Activated B cell treated with CpG ODN at 0.5 μM for 24 hours (primary cell): ENCODE results near the gene TMEM209. TPM values are rescaled to one million over a fixed set of nuclear protein-coding genes. Genes with fewer than 3 reads are reported as not detected.

Experiments used
- ATAC-seq: fragments of 200-7000 bp; cut with Tn5 transposase; one replicate; pipeline ENCODE4 v1.10.0; 2021; ENCODE audit warnings: low read depth, mild to moderate bottlenecking, moderate library complexity
- CTCF ChIA-PET: fragments of 350-600 bp; sonication (Branson Sonifier 250); formaldehyde crosslinking; loops from one replicate; lab custom pipeline; 2021; ENCODE audit warnings: antibody characterized with exemption; lab: Charles Lee
- POLR2A ChIA-PET: fragments of 350-600 bp; sonication (Branson Sonifier 250); formaldehyde crosslinking; loops from one replicate; lab custom pipeline; 2021; ENCODE audit warnings: antibody characterized with exemption; lab: Charles Lee
- DNase-seq: peaks from one replicate; pipeline ENCODE4 v3.0.0; 2022
- H3K27ac Mint-ChIP-seq: one replicate; pipeline ENCODE4 v1.8.0; 2020; ENCODE audit warnings: mixed read lengths
- H3K27me3 Mint-ChIP-seq: one replicate; pipeline ENCODE4 v1.8.0; 2021; ENCODE audit warnings: mixed read lengths
- H3K36me3 Mint-ChIP-seq: one replicate; pipeline ENCODE4 v1.8.0; 2021; ENCODE audit warnings: low read depth, mixed read lengths
- H3K4me1 Mint-ChIP-seq: one replicate; pipeline ENCODE4 v1.8.0; 2021; ENCODE audit warnings: mixed read lengths
- H3K4me3 Mint-ChIP-seq: one replicate; pipeline ENCODE4 v1.8.0; 2020; ENCODE audit warnings: mild to moderate bottlenecking, mixed read lengths
- H3K9me3 Mint-ChIP-seq: one replicate; pipeline ENCODE4 v1.8.0; 2020; ENCODE audit warnings: mixed read lengths
- CTCF ChIP-seq: fragments of 200-600 bp; IDR thresholded peaks from one replicate; pipeline ENCODE4 v1.8.0; 2022; ENCODE audit warnings: antibody characterized with exemption, mild to moderate bottlenecking
- intact Hi-C: fragments of 100-400 bp; cut with micrococcal nuclease; formaldehyde crosslinking; loops from one replicate; pipeline ENCODE4 v1.15.1; 2024
- total RNA-seq: library from RNA; stranded (reverse); gene quantifications from 2 replicates; pipeline ENCODE4 v1.2.3, GENCODE V29; 2022

TMEM209 gene
- total RNA-seq, 1 donor from 2014 or later: 32.6 TPM

GRCh38 chr7:130154501-130155317 lies 50.5 kb downstream of the TMEM209 start:
- POLR2A ChIA-PET: interaction anchor here (0.6 to 2.2 kb wide), 3 partner anchors 8 to 915 kb away, joined by 3 to 8 read pairs (median 6); no protein-coding TSS in a partner anchor
- intact Hi-C loops: no loop called here
- H3K4me3 Mint-ChIP-seq: no peak overlapping the region

GRCh38 chr7:130154131-130154500 lies 51.1 kb downstream of the TMEM209 start:
- H3K9me3 Mint-ChIP-seq: peaks cover 2% of the 10 kb centered on the region
- ChIA-PET CTCF (no interaction called here), POLR2A (interaction anchor here (2.2 kb wide), 1 partner anchor 13 kb away, joined by 8 read pairs; no protein-coding TSS in a partner anchor)
- intact Hi-C loops: no loop called here
- no peak for TF ChIP-seq CTCF
- H3K27ac Mint-ChIP-seq: no peak overlapping the region
- H3K36me3 Mint-ChIP-seq: peaks cover 9% of the 10 kb centered on the region
- H3K4me1 Mint-ChIP-seq: peaks cover 21% of the 10 kb centered on the region
- no peak overlapping the region for H3K4me3 Mint-ChIP-seq
- DNase-seq: no peak
- no peak for ATAC-seq
- H3K27me3 Mint-ChIP-seq: no peaks in the 10 kb centered on the region

More at GRCh38 chr7:130154501-130155317, 50.5 kb downstream of the TMEM209 start:
- H3K36me3 Mint-ChIP-seq: peaks cover 15% of the 10 kb centered on the region
- peaks cover 15% of the 10 kb centered on the region for H3K4me1 Mint-ChIP-seq
- CTCF ChIA-PET: no interaction called here
- no peak overlapping the region for H3K27ac Mint-ChIP-seq
- TF ChIP-seq CTCF: no peak
- peaks cover 2% of the 10 kb centered on the region for H3K9me3 Mint-ChIP-seq
- DNase-seq (no peak), ATAC-seq (no peak)
- no peaks in the 10 kb centered on the region for H3K27me3 Mint-ChIP-seq

GRCh38 chr7:130153211-130153908 lies 51.8 kb downstream of the TMEM209 start:
- H3K36me3 Mint-ChIP-seq: peaks cover 7% of the 10 kb centered on the region
- ATAC-seq: no peak
- no peak overlapping the region for H3K4me3 Mint-ChIP-seq
- POLR2A ChIA-PET: interaction anchor here (2.2 kb wide), 1 partner anchor 12 kb away, joined by 8 read pairs; no protein-coding TSS in a partner anchor
- H3K4me1 Mint-ChIP-seq: peaks cover 29% of the 10 kb centered on the region
- TF ChIP-seq CTCF: no peak
- DNase-seq: no peak
- CTCF ChIA-PET: no interaction called here
- H3K9me3 Mint-ChIP-seq: peaks cover 2% of the 10 kb centered on the region
- H3K27me3 Mint-ChIP-seq: no peaks in the 10 kb centered on the region
- no peak overlapping the region for H3K27ac Mint-ChIP-seq
- intact Hi-C loops: no loop called here

- no peak overlapping the region for H3K27ac Mint-ChIP-seq
- no peak for DNase-seq
- peaks cover 36% of the 10 kb centered on the region for H3K4me1 Mint-ChIP-seq
- intact Hi-C loops: no loop called here
- H3K9me3 Mint-ChIP-seq: peaks cover 2% of the 10 kb centered on the region
- ChIA-PET POLR2A (interaction anchor here (2.2 kb wide), 1 partner anchor 11 kb away, joined by 8 read pairs; no protein-coding TSS in a partner anchor), CTCF (no interaction called here)
- no peak for TF ChIP-seq CTCF
- H3K4me3 Mint-ChIP-seq: no peak overlapping the region
- ATAC-seq: no peak
- H3K36me3 Mint-ChIP-seq: peaks cover 3% of the 10 kb centered on the region
- H3K27me3 Mint-ChIP-seq: no peaks in the 10 kb centered on the region
These were observed 52.6 kb downstream of the TMEM209 start for GRCh38 chr7:130152493-130153210.
